AG10803 (cell line): Measurements from ENCODE around the gene ANGPT4.

Experiments used
- DNase-seq: peaks from one replicate; pipeline ENCODE4 v3.0.0; 2010; ENCODE audit warnings: low read depth
- H3K4me3 ChIP-seq: 2 replicates; pipeline ENCODE4 v1.5.1; 2011; ENCODE audit warnings: mild to moderate bottlenecking, low read length, control low read depth
- CTCF ChIP-seq: conservative IDR thresholded peaks from 2 replicates; pipeline ENCODE4 v1.5.1; 2011; ENCODE audit warnings: mild to moderate bottlenecking, low read length, control low read depth, inconsistent platforms

Gene ANGPT4

GRCh38 chr20:821046-821730, 94.9 kb downstream of the ANGPT4 start:
- TF ChIP-seq CTCF, result no peak
- H3K4me3 ChIP-seq, result no peak overlapping the region
- no peak for DNase-seq

GRCh38 chr20:820323-820953, 95.7 kb downstream of the ANGPT4 start:
- TF ChIP-seq CTCF, result no peak
- no peak overlapping the region for H3K4me3 ChIP-seq
- no peak for DNase-seq
